PC-9 (cell line): ENCODE data around the gene SLC39A13. TPM values are rescaled to one million over a fixed set of nuclear protein-coding genes. Genes with fewer than 3 reads are reported as not detected.

Experiments used
- BruUV-seq: library from RNA; stranded (reverse); fragments of 400-500 nt; replicated peaks from 2 replicates; lab custom pipeline; 2021; lab: Mats Ljungman, UMichigan
- CTCF ChIA-PET: fragments of 300-600 bp; sonication (Branson Sonifier 250); formaldehyde crosslinking; loops from one replicate; lab custom pipeline; 2022; ENCODE audit warnings: antibody characterized with exemption; lab: Charles Lee
- POLR2A ChIA-PET: fragments of 300-600 bp; sonication (Branson Sonifier 250); formaldehyde crosslinking; loops from one replicate; lab custom pipeline; 2022; ENCODE audit warnings: antibody characterized with exemption; ENCODE audit not compliant: unreplicated experiment; lab: Charles Lee
- DNase-seq, 2 experiments: peaks; one replicate each; pipeline versions ENCODE4 v3.0.0 to v3.0.0-alpha.2; 2015 to 2022; ENCODE audit warnings: mixed read lengths in 1 of 2
- H2AFZ ChIP-seq: fragments of 200-600 bp; sonication (generic); 2 replicates; pipeline ENCODE4 v1.8.1; 2017; ENCODE audit warnings: antibody characterized with exemption
- H3F3A ChIP-seq: fragments of 200-600 bp; sonication (generic); 2 replicates; pipeline ENCODE4 v1.8.1; 2017; ENCODE audit warnings: antibody characterized with exemption, mild to moderate bottlenecking, low read depth; ENCODE audit not compliant: insufficient read depth
- H3K27ac ChIP-seq: fragments of 200-600 bp; sonication (generic); 2 replicates; pipeline ENCODE4 v1.6.1; 2016; ENCODE audit warnings: mixed run types
- H3K27me3 ChIP-seq: fragments of 200-600 bp; sonication (generic); 2 replicates; pipeline ENCODE4 v1.6.1; 2016; ENCODE audit warnings: low read depth, mixed run types; ENCODE audit not compliant: insufficient read depth
- H3K36me3 ChIP-seq: fragments of 200-600 bp; sonication (generic); 2 replicates; pipeline ENCODE4 v1.6.1; 2016; ENCODE audit warnings: low read depth, mixed run types
- H3K4me1 ChIP-seq: fragments of 200-600 bp; sonication (generic); replicated peaks from 2 replicates; pipeline ENCODE4 v1.6.1; 2016; ENCODE audit warnings: mixed run types; ENCODE audit not compliant: insufficient read depth
- H3K4me2 ChIP-seq: fragments of 200-600 bp; sonication (generic); 2 replicates; pipeline ENCODE4 v1.6.1; 2017; ENCODE audit warnings: mixed run types
- H3K4me3 ChIP-seq: fragments of 200-600 bp; sonication (generic); 2 replicates; pipeline ENCODE4 v1.6.1; 2016; ENCODE audit warnings: mixed run types
- H3K79me2 ChIP-seq: fragments of 200-600 bp; sonication (generic); 2 replicates; pipeline ENCODE4 v1.6.1; 2017; ENCODE audit warnings: low read depth, mixed run types
- H3K9me2 ChIP-seq: fragments of 200-600 bp; sonication (generic); 2 replicates; pipeline ENCODE4 v1.8.1; 2017; ENCODE audit warnings: mild to moderate bottlenecking; ENCODE audit not compliant: insufficient read depth
- H3K9me3 ChIP-seq: fragments of 200-600 bp; sonication (generic); 2 replicates; pipeline ENCODE4 v1.8.1; 2016; ENCODE audit warnings: low read depth; ENCODE audit not compliant: insufficient read depth
- H4K20me1 ChIP-seq: fragments of 200-600 bp; sonication (generic); 2 replicates; pipeline ENCODE4 v1.8.1; 2017; ENCODE audit not compliant: insufficient read depth
- EZH2 ChIP-seq: fragments of 200-600 bp; sonication (generic); IDR thresholded peaks from 2 replicates; pipeline ENCODE4 v1.8.0; 2017; ENCODE audit warnings: antibody characterized with exemption, low read depth
- intact Hi-C: fragments of 100-400 bp; cut with micrococcal nuclease; formaldehyde crosslinking; loops from one replicate; pipeline ENCODE4 v1.10.0; 2022; ENCODE audit not compliant: unreplicated experiment
- total RNA-seq: library from RNA; stranded (reverse); gene quantifications from 2 replicates; pipeline ENCODE4 v1.2.3, GENCODE V29; 2021
- TF ChIP-seq, protein P1 (sequence below): fragments of 200-600 bp; sonication (generic); conservative IDR thresholded peaks from 2 replicates; pipeline ENCODE4 v1.6.1; 2017; ENCODE audit warnings: mixed run types, antibody characterized with exemption, mild to moderate bottlenecking, moderate library complexity

Gene SLC39A13
- total RNA-seq, 1 experiment from 2014 or later, result 28.8 TPM

DNA sequence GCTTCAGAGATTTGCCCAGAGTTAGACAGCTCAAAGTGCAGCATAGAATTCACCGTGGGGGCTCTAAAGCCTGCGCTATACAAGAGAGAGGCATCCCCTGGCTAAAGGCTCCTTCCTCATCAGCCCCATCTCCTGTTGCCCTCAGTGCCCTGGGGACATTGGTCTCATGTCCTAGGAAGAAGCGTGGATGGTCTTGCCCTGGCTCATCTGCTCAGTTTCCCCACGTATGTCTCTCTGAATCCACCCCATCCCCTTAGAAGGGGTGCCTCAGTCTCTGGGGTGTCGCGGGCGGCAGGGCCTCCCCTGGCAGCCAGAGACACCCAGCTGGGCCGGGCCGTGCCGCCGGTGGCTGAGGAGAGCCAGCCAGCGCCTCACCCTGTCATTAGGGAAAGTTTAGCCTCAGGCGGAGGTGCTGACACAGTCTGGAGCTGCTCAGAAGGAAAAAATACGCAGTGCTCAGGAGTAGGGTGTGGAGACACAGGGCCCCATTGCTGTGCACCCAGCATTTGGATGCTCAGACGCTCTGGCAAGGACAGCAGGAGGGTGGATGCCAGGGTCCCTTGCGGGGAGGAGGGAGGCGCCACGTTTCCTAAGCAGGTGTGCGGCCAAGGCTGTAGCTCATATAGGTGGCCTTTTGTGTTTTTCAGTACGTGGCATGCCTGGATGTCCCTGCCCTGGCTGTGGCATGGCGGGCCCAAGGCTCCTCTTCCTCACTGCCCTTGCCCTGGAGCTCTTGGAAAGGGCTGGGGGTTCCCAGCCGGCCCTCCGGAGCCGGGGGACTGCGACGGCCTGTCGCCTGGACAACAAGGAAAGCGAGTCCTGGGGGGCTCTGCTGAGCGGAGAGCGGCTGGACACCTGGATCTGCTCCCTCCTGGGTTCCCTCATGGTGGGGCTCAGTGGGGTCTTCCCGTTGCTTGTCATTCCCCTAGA, 1.3 kb downstream of the SLC39A13 start:
- peak; percentile 61 to 65 for DNase-seq
- Histone ChIP-seq H3F3A (peaks cover 41% of the 10 kb centered on the region), H3K27ac (peak overlapping the region; percentile 79), H2AFZ (0 out of 2 replicates have a peak overlapping the region, but pooled peaks have one; percentile 93), H3K9me3 (no peaks in the 10 kb centered on the region), H3K27me3 (no peaks in the 10 kb centered on the region), H3K9me2 (no peaks in the 10 kb centered on the region), H3K36me3 (no peaks in the 10 kb centered on the region), H4K20me1 (no peaks in the 10 kb centered on the region; the same call in 1 of the 2 replicates), H3K4me2 (peak overlapping the region; percentile 94), H3K79me2 (no peaks in the 10 kb centered on the region), H3K4me1 (peaks cover 28% of the 10 kb centered on the region), H3K4me3 (peak overlapping the region; percentile 90)
- TF ChIP-seq, protein P1, sequence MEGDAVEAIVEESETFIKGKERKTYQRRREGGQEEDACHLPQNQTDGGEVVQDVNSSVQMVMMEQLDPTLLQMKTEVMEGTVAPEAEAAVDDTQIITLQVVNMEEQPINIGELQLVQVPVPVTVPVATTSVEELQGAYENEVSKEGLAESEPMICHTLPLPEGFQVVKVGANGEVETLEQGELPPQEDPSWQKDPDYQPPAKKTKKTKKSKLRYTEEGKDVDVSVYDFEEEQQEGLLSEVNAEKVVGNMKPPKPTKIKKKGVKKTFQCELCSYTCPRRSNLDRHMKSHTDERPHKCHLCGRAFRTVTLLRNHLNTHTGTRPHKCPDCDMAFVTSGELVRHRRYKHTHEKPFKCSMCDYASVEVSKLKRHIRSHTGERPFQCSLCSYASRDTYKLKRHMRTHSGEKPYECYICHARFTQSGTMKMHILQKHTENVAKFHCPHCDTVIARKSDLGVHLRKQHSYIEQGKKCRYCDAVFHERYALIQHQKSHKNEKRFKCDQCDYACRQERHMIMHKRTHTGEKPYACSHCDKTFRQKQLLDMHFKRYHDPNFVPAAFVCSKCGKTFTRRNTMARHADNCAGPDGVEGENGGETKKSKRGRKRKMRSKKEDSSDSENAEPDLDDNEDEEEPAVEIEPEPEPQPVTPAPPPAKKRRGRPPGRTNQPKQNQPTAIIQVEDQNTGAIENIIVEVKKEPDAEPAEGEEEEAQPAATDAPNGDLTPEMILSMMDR, result no peak
- no peak for TF ChIP-seq EZH2
- intact Hi-C loops, result loop anchor here (2.0 to 5.0 kb wide), 3 partner anchors 152 to 233 kb away; partner anchors contain the start of genes ARFGAP2, NR1H3 and PTPMT1
- ChIA-PET CTCF (no interaction called here), POLR2A (interaction anchor here (0.7 kb wide), 1 partner anchor 142 kb away, joined by 3 read pairs; no protein-coding TSS in a partner anchor)
- no TSS peak for BruUV-seq

DNA sequence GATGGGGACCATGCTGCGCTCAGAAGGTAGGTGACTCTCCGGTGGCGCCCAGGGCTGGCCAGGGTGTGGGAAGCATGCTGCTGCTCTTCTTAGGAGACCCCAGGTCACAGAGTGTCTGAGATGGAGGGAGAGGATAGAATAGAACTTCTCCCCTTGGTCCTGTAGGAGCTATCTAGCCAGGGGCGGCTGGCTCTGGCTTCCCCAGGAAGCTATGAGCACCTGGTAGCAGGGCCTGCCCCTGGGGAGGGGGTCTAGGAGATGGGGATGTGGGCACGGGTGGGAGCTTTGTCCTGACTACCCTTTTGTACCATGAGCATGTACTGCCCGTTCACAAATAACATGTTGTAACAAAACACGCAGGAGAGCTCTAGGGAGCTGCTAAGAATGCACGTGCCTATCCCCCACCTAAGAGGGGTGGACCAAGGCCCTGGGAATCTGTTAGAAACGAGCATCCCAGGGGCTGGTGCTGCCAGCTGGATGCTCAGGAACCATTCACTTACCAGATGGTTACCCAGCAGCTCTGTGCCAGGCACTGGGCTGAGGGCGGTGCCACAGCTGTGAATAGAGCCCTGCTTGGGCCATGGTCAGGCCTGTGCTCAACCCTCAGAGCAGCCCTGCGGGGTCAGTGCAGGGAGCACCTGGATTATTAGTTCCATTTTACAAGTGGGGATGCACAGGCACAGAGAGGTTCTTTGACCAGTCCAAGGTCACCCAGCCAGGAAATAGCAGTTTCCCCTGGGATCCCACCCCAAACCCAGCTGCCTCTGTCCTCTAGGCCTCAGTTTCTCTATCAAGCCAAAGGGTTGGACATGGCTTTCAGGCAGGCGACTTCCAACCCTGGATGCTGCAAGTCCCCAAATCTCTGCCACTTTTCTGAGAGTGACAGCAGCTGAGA, 2.2 kb downstream of the SLC39A13 start:
- TF ChIP-seq, protein P1, result no peak
- TF ChIP-seq EZH2, result no peak
- Histone ChIP-seq H3F3A (peaks cover 47% of the 10 kb centered on the region), H3K9me2 (no peaks in the 10 kb centered on the region), H3K27me3 (no peaks in the 10 kb centered on the region), H4K20me1 (no peaks in the 10 kb centered on the region; the same call in none of the 2 replicates), H2AFZ (no peak overlapping the region), H3K36me3 (no peaks in the 10 kb centered on the region), H3K27ac (no peak overlapping the region), H3K4me2 (peak overlapping the region; percentile 94), H3K4me1 (peaks cover 29% of the 10 kb centered on the region), H3K79me2 (no peaks in the 10 kb centered on the region), H3K9me3 (no peaks in the 10 kb centered on the region), H3K4me3 (no peak overlapping the region)
- no TSS peak for BruUV-seq
- POLR2A ChIA-PET, result no interaction called here
- DNase-seq, result peak in 1 of 2 experiments; percentile 33
- intact Hi-C loops, result no loop called here
- CTCF ChIA-PET, result interaction anchor here (0.6 kb wide), 1 partner anchor 113 kb away, joined by 3 read pairs; no protein-coding TSS in a partner anchor
